Measurements from ENCODE around the gene LGALS8.

- no peak for TF ChIP-seq CTCF (conservative IDR thresholded peaks at IDR 0.05; ENCODE audit: low read depth, low read length)
- no peak for TF ChIP-seq EZH2 (IDR thresholded peaks at IDR 0.05; ENCODE audit: borderline replicate concordance, low read depth, low read length, poor library complexity, severe bottlenecking)
These were observed 44.6 kb downstream of the LGALS8 start for GRCh38 chr1:236568285-236568894.

All from A673 (cell line).